CD4-positive, alpha-beta T cell (primary cell): ENCODE results near the gene MLN. TPM values are rescaled to one million over a fixed set of nuclear protein-coding genes. Genes with fewer than 3 reads are reported as not detected.

Experiments
- ATAC-seq: fragments of 200-7000 bp; cut with Tn5 transposase; one replicate; pipeline ENCODE4 v1.10.0; 2022; ENCODE audit warnings: mild to moderate bottlenecking; ENCODE audit not compliant: poor library complexity
- CTCF ChIA-PET: fragments of 350-600 bp; sonication (Branson Sonifier 250); formaldehyde crosslinking; loops from one replicate; lab custom pipeline; 2021; ENCODE audit warnings: antibody characterized with exemption, inconsistent platforms; lab: Charles Lee
- POLR2A ChIA-PET: fragments of 350-600 bp; sonication (Branson Sonifier 250); formaldehyde crosslinking; loops from one replicate; lab custom pipeline; 2021; ENCODE audit warnings: antibody characterized with exemption, inconsistent platforms; lab: Charles Lee
- DNase-seq, 14 experiments: peaks; one replicate each; pipeline ENCODE4 v3.0.0-alpha.2; 2013 to 2020; ENCODE audit warnings: mixed read lengths in 2 of 14
- H3K27ac ChIP-seq, 2 donors: one replicate each; pipeline versions ENCODE4 v1.5.1 to v1.7.0; 2013; ENCODE audit warnings: low read length in 2 of 2, low read depth in 1 of 2, mild to moderate bottlenecking in 1 of 2
- H3K27me3 ChIP-seq, 2 experiments: 1 replicate in 1 of 2; 2 replicates in 1 of 2; pipeline versions ENCODE4 v1.6.1 to v1.7.0; 2013; ENCODE audit warnings: low read length in 2 of 2, control low read depth in 1 of 2, mild to moderate bottlenecking in 1 of 2, moderate library complexity in 1 of 2; ENCODE audit not compliant: insufficient read depth in 2 of 2, control insufficient read depth in 1 of 2
- H3K36me3 ChIP-seq: one replicate; pipeline ENCODE4 v1.6.1; 2013; ENCODE audit warnings: low read length, control low read depth; ENCODE audit not compliant: insufficient read depth
- H3K4me1 ChIP-seq: one replicate; pipeline ENCODE4 v1.6.1; 2013; ENCODE audit warnings: low read length, control low read depth; ENCODE audit not compliant: insufficient read depth
- H3K4me3 ChIP-seq: one replicate; pipeline ENCODE4 v1.5.1; 2013; ENCODE audit warnings: mild to moderate bottlenecking, low read length, moderate library complexity
- H3K9me3 ChIP-seq, 2 experiments: 1 replicate in 1 of 2; 2 replicates in 1 of 2; pipeline versions ENCODE4 v1.6.1 to v1.7.0; 2013; ENCODE audit warnings: low read length in 2 of 2, mild to moderate bottlenecking in 2 of 2, control low read depth in 1 of 2, moderate library complexity in 1 of 2; ENCODE audit not compliant: control insufficient read depth in 1 of 2, insufficient read depth in 1 of 2
- H3K27ac Mint-ChIP-seq: one replicate; pipeline ENCODE4 v1.8.0; 2020; ENCODE audit warnings: mixed read lengths
- H3K27me3 Mint-ChIP-seq: one replicate; pipeline ENCODE4 v1.8.0; 2021; ENCODE audit warnings: mixed read lengths
- H3K36me3 Mint-ChIP-seq: one replicate; pipeline ENCODE4 v1.8.0; 2021; ENCODE audit warnings: low read depth, mixed read lengths
- H3K4me1 Mint-ChIP-seq: one replicate; pipeline ENCODE4 v1.8.0; 2021; ENCODE audit warnings: low read depth, mixed read lengths
- H3K4me3 Mint-ChIP-seq: one replicate; pipeline ENCODE4 v1.8.0; 2020; ENCODE audit warnings: mild to moderate bottlenecking, mixed read lengths
- H3K9me3 Mint-ChIP-seq: one replicate; pipeline ENCODE4 v1.8.0; 2020; ENCODE audit warnings: mixed read lengths
- intact Hi-C, 2 experiments: fragments of 100-400 bp; cut with DNase I in 1 of 2; cut with micrococcal nuclease in 1 of 2; formaldehyde crosslinking; loops; one replicate each; pipeline versions ENCODE4 v1.15.1 to v1.9.0; 2023 to 2025; cut with DNase I, micrococcal nuclease
- total RNA-seq, 174 experiments: library from RNA in 2 of 174; stranded (reverse) in 2 of 174; gene quantifications; one replicate each; pipeline ENCODE4 v1.2.3 and lab custom pipeline; 2021 to 2026
- TF ChIP-seq, protein P1 (sequence below): fragments of 200-600 bp; IDR thresholded peaks from one replicate; pipeline ENCODE4 v1.8.0; 2022; ENCODE audit warnings: antibody characterized with exemption, mild to moderate bottlenecking

MLN gene
- total RNA-seq, 2 experiments from 2014 or later, result not detected

DNA sequence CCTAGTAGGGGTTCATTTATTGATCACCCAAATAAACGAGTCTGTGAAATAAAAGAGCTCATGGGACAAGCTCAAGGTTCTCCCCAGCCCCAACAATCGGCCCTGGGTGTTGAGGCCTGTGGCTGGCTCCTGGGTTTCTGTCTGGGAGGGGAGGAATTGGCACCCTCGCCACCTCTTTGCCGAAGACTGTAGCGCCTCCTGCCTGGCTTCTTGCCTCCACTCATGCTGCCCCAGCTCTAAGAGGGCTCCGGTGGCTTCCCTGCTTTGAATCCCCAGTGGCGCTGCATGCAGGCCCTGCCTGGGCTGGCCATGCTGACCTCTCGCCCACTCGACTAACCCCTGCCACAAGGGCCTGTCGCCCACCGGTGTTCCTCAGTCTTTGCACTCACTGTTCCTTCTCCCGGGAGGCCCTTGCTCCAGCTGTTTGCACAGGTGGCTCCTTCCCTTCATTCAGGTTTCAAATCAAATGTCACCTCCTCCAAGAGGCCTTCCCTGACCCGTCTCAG is 5.4 kb downstream of the MLN start:
- ATAC-seq, result no peak
- ChIA-PET CTCF (no interaction called here), POLR2A (interaction anchor here (0.7 kb wide), 1 partner anchor 9 kb away, joined by 4 read pairs; the partner anchor contains the start of gene LEMD2)
- Histone ChIP-seq H3K27ac (no peak overlapping the region), H3K27me3 (peaks cover 0 to 3% of the 10 kb centered on the region in 2 experiments), H3K36me3 (no peaks in the 10 kb centered on the region), H3K4me1 (no peaks in the 10 kb centered on the region), H3K4me3 (no peak overlapping the region), H3K9me3 (no peaks in the 10 kb centered on the region)
- DNase-seq, result no peak
- Mint-ChIP-seq H3K27ac (no peak overlapping the region), H3K27me3 (no peaks in the 10 kb centered on the region), H3K4me3 (no peak overlapping the region), H3K36me3 (no peaks in the 10 kb centered on the region), H3K4me1 (no peaks in the 10 kb centered on the region), H3K9me3 (no peaks in the 10 kb centered on the region)
- TF ChIP-seq, protein P1, sequence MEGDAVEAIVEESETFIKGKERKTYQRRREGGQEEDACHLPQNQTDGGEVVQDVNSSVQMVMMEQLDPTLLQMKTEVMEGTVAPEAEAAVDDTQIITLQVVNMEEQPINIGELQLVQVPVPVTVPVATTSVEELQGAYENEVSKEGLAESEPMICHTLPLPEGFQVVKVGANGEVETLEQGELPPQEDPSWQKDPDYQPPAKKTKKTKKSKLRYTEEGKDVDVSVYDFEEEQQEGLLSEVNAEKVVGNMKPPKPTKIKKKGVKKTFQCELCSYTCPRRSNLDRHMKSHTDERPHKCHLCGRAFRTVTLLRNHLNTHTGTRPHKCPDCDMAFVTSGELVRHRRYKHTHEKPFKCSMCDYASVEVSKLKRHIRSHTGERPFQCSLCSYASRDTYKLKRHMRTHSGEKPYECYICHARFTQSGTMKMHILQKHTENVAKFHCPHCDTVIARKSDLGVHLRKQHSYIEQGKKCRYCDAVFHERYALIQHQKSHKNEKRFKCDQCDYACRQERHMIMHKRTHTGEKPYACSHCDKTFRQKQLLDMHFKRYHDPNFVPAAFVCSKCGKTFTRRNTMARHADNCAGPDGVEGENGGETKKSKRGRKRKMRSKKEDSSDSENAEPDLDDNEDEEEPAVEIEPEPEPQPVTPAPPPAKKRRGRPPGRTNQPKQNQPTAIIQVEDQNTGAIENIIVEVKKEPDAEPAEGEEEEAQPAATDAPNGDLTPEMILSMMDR, result no peak
- intact Hi-C loops, result no loop called here

DNA sequence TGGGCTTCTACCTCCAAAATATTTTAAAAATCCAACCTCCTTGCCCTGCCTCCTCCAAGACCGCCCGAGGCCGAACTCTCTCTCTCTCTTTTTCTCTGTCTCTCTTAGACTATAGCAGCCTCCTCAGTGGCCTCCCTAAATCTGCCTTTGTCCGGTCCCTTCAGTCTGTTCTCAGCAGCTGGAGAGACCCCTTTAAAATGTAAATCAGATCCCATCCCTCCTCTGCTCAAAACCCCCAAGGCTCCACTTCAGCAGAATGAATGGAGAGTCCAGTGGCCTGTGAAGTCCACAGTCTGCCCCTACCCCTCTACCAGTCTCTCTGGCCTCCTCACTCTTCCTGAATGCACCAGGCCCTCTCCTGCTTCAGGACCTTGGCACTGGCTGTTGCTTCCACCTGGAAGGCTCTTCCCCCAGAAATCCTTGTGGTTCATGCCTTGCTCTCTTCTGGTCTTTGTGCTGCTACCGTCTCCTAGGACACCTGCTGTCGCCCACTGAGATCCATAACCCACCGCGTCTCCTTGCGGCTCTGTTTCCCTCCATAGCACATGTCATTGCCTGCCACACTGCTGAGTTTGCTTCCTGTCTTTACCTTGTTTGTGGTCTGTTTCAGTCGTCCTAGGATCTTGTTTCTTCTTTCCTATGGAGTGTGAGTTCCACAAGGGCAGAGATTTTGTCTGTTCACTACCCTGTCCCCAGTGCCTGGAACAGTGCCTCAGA is 6.0 kb downstream of the MLN start:
- Histone ChIP-seq H3K27ac (no peak overlapping the region), H3K4me1 (no peaks in the 10 kb centered on the region), H3K36me3 (no peaks in the 10 kb centered on the region), H3K9me3 (no peaks in the 10 kb centered on the region), H3K4me3 (no peak overlapping the region), H3K27me3 (peaks cover 0 to 3% of the 10 kb centered on the region in 2 experiments)
- DNase-seq (no peak), ATAC-seq (no peak)
- Mint-ChIP-seq H3K36me3 (no peaks in the 10 kb centered on the region), H3K9me3 (no peaks in the 10 kb centered on the region), H3K4me3 (no peak overlapping the region), H3K4me1 (no peaks in the 10 kb centered on the region), H3K27ac (no peak overlapping the region), H3K27me3 (no peaks in the 10 kb centered on the region)
- TF ChIP-seq, protein P1, result no peak
- ChIA-PET POLR2A (interaction anchor here (0.7 kb wide), 1 partner anchor 9 kb away, joined by 4 read pairs; the partner anchor contains the start of gene LEMD2), CTCF (no interaction called here)
- intact Hi-C loops, result no loop called here

DNA sequence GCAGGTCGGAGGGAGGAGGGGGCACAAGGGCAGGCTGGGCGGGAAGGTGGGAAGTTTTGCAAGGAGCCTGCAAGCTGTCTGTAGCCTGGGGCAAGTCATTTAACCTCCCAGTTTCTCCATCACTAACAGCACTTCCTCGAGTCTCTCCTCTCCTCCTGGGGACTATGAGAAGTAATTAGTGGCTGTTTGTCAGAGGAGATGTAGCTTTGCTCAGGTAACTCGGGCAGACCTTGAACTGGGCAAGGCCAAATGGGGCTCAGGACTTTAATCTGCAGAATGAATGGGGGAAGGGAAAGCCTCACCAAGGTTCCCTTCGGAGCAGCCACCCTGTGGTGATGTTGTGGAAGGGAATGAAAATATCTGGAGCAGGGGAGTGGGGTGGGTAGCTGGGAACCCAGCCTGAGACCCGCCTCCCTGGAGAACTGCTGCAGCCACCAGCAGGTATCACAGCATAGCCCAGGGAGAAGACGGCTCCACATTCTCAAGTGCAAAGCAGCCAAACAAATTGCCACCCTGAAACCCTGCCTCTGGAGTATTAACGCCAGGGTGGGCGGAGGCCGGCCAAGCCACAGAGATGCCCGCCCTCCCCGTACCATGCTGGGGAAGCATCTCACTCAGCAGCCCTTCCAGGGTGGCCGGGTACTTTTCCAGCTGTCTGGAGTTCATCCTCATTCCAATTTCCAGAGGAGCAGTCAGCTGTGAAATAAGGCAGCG is 8.7 kb downstream of the MLN start:
- no peaks in the 10 kb centered on the region for H3K9me3 Mint-ChIP-seq
- H3K4me3 Mint-ChIP-seq, result no peak overlapping the region
- TF ChIP-seq, protein P1, result no peak
- no peaks in the 10 kb centered on the region for H3K4me1 ChIP-seq
- ChIA-PET CTCF (no interaction called here), POLR2A (no interaction called here)
- DNase-seq (no peak), ATAC-seq (no peak)
- no peaks in the 10 kb centered on the region for H3K27me3 Mint-ChIP-seq
- no peaks in the 10 kb centered on the region for H3K36me3 Mint-ChIP-seq
- intact Hi-C loops, result loop anchor here in 1 of 2 experiments (5.0 kb wide), 1 partner anchor 107 kb away; no protein-coding TSS in a partner anchor
- no peak overlapping the region for H3K4me3 ChIP-seq
- H3K9me3 ChIP-seq, result no peaks in the 10 kb centered on the region
- H3K27me3 ChIP-seq, result peaks cover 0 to 3% of the 10 kb centered on the region in 2 experiments
- H3K27ac ChIP-seq, result no peak overlapping the region
- H3K36me3 ChIP-seq, result no peaks in the 10 kb centered on the region
- no peaks in the 10 kb centered on the region for H3K4me1 Mint-ChIP-seq
- no peak overlapping the region for H3K27ac Mint-ChIP-seq
